IPS-18a (cell line): ENCODE results near the gene SLC35E3.
"Not testable (repeated sequence)": the region's sequence is repeated elsewhere in the genome, so short reads cannot be mapped to it uniquely, and the experiment has no call there.

Experiments
- H3K27ac ChIP-seq: one replicate; pipeline ENCODE4 v1.5.1; 2013; ENCODE audit warnings: low read length
- H3K27me3 ChIP-seq: one replicate; pipeline ENCODE4 v1.6.1; 2013; ENCODE audit warnings: mild to moderate bottlenecking, low read length; ENCODE audit not compliant: control insufficient read depth, insufficient read depth
- H3K36me3 ChIP-seq: one replicate; pipeline ENCODE4 v1.6.1; 2013; ENCODE audit warnings: low read depth, low read length; ENCODE audit not compliant: control insufficient read depth
- H3K4me1 ChIP-seq: one replicate; pipeline ENCODE4 v1.6.1; 2013; ENCODE audit warnings: low read depth, low read length; ENCODE audit not compliant: control insufficient read depth
- H3K4me3 ChIP-seq: one replicate; pipeline ENCODE4 v1.5.1; 2013; ENCODE audit warnings: low read length
- H3K9ac ChIP-seq: one replicate; pipeline ENCODE4 v1.6.1; 2013; ENCODE audit warnings: mild to moderate bottlenecking, low read length, moderate library complexity
- H3K9me3 ChIP-seq: one replicate; pipeline ENCODE4 v1.6.1; 2013; ENCODE audit warnings: low read depth, low read length; ENCODE audit not compliant: control insufficient read depth

The SLC35E3 gene

DNA sequence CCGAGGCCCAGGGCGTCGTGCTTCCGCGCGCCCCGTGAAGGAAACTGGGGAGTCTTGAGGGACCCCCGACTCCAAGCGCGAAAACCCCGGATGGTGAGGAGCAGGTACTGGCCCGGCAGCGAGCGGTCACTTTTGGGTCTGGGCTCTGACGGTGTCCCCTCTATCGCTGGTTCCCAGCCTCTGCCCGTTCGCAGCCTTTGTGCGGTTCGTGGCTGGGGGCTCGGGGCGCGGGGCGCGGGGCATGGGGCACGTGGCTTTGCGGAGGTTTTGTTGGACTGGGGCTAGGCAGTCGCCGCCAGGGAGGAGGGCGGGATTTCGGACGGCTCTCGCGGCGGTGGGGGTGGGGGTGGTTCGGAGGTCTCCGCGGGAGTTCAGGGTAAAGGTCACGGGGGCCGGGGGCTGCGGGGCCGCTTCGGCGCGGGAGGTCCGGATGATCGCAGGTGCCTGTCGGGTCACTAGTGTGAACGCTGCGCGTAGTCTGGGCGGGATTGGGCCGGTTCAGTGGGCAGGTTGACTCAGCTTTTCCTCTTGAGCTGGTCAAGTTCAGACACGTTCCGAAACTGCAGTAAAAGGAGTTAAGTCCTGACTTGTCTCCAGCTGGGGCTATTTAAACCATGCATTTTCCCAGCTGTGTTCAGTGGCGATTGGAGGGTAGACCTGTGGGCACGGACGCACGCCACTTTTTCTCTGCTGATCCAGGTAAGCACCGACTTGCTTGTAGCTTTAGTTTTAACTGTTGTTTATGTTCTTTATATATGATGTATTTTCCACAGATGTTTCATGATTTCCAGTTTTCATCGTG, 62.6 kb downstream of the SLC35E3 start:
- H3K36me3 ChIP-seq: peaks cover 23% of the 10 kb centered on the region
- H3K9ac ChIP-seq: peak overlapping the region; percentile 100
- peak overlapping the region; percentile 76 for H3K4me3 ChIP-seq
- H3K9me3 ChIP-seq: no peaks in the 10 kb centered on the region
- no peaks in the 10 kb centered on the region for H3K27me3 ChIP-seq
- peaks cover 10% of the 10 kb centered on the region for H3K4me1 ChIP-seq
- peak overlapping the region; percentile 98 for H3K27ac ChIP-seq

DNA sequence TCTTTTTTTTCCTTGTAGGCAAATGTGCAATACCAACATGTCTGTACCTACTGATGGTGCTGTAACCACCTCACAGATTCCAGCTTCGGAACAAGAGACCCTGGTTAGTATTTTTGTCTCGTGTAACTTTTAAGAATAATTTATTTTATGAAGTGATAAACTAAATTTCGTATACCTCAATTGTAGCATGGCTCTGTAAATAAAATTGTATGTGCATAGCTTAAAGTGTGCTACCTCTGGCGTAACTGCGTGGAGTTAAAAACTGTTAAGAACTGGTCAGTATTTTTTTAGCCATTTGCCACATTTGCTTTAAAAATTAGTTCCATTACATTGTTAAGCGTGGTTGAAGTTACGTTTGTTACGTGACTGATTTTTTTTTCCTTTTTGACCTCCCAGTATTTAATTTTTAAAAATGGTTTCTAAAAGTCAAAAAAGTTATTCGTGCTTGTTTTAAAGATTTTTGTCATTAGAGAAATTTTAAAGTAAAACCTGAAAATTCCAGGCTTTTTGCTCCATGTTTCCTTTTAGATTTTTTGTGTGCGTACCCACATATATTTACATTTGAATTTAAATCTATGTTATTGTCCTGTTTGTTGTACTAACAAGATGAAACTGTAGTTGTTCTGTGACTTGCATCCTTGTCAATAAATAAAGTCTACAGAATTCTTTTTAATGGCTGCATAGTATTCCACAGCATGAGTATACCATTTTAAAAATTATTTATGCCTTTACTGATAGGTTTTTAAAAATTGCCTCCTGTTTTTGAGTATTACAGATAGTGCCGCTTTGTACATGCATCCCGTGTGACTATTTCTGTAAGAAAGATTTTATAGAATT, 63.4 kb downstream of the SLC35E3 start:
- peaks cover 7% of the 10 kb centered on the region for H3K4me1 ChIP-seq
- peak overlapping the region; percentile 100 for H3K9ac ChIP-seq
- H3K4me3 ChIP-seq: peak overlapping the region; percentile 76
- H3K36me3 ChIP-seq: peaks cover 30% of the 10 kb centered on the region
- no peak overlapping the region for H3K27ac ChIP-seq
- no peaks in the 10 kb centered on the region for H3K27me3 ChIP-seq
- no peaks in the 10 kb centered on the region for H3K9me3 ChIP-seq

DNA sequence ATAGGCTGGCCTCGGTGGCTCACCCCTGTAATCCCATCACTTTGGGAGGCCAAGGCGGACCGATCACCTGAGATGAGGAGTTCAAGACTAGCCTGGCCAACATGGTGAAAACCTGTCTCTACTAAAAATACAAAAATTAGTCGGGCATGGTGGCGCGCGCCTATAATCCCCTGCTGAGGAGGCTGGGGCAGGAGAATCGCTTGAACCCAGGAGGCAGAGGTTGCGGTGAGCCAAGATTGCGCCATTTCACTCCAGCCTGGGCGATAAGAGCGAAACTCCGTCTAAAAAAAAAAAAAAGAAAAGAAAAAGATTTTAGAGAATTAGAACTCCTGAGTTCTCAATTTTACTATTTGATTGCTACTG, 64.0 kb downstream of the SLC35E3 start:
- H3K4me3 ChIP-seq: peak overlapping the region; percentile 76
- H3K36me3 ChIP-seq: peaks cover 36% of the 10 kb centered on the region
- H3K4me1 ChIP-seq, H3K9me3 ChIP-seq, H3K27me3 ChIP-seq, H3K27ac ChIP-seq, H3K9ac ChIP-seq: not testable (repeated sequence)

DNA sequence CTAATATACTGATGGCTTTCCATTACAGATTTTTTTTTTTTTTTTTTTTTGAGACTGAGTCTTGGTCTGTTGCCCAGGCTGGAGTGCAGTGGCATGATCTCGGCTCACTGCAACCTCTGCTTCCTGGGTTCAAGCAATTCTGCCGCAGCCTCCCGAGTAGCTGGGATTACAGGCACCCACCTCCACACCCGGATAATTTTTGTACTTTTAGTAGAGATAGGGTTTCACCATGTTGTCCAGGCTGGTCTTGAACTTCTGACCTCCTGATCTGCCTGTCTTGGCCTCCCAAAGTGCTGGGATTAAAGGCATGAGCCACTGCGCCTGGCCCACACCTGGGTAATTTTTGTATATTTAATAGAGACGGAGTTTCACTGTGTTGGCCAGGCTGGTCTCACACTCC, 65.6 kb downstream of the SLC35E3 start:
- not testable (repeated sequence) for H3K9me3 ChIP-seq, H3K9ac ChIP-seq, H3K4me3 ChIP-seq, H3K27me3 ChIP-seq, H3K4me1 ChIP-seq, H3K27ac ChIP-seq
- peaks cover 51% of the 10 kb centered on the region for H3K36me3 ChIP-seq

DNA sequence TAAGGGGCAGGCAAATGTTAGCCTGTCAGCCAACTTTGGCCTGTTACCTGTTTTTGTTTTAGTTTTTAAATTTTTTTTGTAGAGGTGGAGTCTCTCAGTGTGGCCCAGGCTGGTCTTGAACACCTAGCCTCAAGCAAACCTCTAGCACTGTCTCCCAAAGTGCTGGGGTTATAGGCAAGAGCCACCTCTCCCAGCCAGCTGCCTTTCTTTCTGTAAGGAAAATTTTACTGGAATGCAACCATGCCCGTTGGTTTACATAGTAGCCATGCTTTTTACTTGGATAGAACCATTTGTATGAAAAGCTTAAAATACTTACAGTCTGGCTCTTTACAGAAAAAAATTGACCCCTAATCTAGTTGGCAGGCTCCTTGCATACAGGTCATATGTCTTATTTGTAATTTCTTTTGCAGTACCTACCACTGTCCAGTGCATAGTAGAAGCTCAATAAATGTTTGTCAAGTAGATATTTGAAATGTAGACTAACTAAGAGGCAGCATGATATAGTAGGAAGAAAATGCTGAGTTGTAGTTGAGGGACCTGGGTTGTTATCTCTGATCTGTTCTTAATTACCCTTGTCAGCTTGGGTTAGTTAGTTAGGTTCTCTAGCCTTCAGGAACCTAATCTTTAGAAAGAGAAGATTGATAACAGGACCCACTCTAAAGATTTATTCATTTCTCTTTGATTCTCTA, 66.7 kb downstream of the SLC35E3 start:
- Histone ChIP-seq H3K4me1 (no peaks in the 10 kb centered on the region), H3K27ac (no peak overlapping the region), H3K36me3 (peaks cover 59% of the 10 kb centered on the region), H3K9me3 (no peaks in the 10 kb centered on the region), H3K27me3 (no peaks in the 10 kb centered on the region), H3K9ac (no peak overlapping the region), H3K4me3 (no peak overlapping the region)

DNA sequence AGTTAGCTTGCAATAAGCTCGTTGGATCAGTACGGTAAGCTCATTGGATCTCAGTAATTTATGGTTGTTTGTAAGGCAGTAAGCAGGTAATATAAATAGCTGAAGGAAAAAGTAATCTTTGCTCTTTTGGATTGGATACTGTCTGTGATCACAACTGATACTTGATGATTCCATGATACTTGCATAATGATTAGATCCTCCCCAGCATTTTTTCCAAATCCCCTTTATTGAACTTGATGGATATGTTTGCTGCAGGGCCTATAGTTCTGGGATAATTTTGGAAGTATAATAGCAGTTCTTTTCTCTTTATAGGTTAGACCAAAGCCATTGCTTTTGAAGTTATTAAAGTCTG, 67.2 kb downstream of the SLC35E3 start:
- Histone ChIP-seq H3K9me3 (no peaks in the 10 kb centered on the region), H3K36me3 (peaks cover 64% of the 10 kb centered on the region), H3K27ac (no peak overlapping the region), H3K4me3 (no peak overlapping the region), H3K9ac (no peak overlapping the region), H3K27me3 (no peaks in the 10 kb centered on the region), H3K4me1 (no peaks in the 10 kb centered on the region)

DNA sequence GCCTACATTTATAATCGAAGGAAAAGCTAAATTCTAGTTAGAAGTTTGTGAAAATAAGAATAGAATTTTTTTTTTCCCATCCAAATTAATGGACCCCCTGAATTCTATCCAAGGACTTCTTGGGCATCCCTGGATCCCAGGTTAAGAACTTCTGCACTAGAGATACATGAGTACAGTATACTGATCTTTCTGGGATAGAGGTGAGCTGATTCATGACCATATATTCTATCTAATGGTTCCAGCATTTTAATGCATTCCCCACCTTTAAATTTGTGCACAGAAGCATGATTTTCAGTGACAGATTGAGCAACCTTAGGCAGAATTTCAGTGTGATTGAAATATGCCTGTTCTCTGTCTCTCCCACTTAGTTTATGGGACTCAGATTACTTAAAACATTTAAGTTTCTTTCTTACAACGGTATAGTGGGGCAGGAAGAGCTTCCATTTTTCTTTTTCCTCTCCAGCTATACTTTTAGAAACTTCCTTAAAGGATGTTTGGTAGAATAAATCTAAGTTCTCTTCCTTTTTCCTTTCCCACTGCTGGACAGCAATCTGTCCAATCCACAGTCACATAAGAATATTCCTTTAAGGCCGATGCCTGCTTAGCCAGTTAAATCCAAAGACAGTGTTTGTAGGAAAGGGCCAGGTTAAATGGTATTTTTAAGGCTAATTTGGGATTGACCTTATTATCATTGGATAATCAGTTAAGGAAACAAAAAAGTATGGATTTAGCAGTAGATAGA, 68.7 kb downstream of the SLC35E3 start:
- Histone ChIP-seq H3K4me1 (no peaks in the 10 kb centered on the region), H3K36me3 (peaks cover 72% of the 10 kb centered on the region), H3K4me3 (no peak overlapping the region), H3K27ac (no peak overlapping the region), H3K27me3 (no peaks in the 10 kb centered on the region), H3K9me3 (no peaks in the 10 kb centered on the region), H3K9ac (no peak overlapping the region)

DNA sequence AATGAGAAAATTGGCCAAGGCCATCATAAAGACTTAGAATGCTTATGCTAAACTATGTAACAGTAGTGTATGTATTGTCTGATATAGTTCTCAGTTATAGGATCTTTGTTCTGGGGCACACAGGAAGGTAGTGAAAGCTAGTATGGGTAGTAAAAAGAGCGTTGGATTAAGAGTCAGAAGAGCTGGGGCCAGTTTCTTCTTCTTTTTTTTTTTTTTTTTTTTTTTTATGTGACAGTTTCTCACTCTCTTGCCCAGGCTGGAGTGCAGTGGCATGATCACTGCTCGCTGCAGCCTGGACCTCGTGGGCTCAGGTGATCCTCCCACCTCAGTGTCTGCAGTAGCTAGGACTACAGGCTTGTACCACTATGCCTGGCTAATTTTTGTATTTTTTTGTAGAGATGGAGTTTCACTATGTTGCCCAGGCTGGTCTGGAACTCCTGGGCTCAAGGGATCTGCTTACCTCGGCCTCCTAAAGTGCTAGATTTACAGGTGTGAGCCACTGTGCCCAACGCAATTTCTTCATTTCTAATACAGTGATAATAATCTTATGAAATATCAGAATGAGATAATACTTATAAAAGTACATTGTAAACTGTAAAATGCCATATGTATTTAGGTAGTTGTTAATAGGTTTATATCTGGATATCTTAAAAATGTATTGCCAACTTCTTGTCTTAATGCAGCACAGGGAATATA, 69.4 kb downstream of the SLC35E3 start:
- Histone ChIP-seq H3K27ac (no peak overlapping the region), H3K9me3 (no peaks in the 10 kb centered on the region), H3K9ac (no peak overlapping the region), H3K4me1 (no peaks in the 10 kb centered on the region), H3K27me3 (no peaks in the 10 kb centered on the region), H3K36me3 (peaks cover 74% of the 10 kb centered on the region), H3K4me3 (no peak overlapping the region)

DNA sequence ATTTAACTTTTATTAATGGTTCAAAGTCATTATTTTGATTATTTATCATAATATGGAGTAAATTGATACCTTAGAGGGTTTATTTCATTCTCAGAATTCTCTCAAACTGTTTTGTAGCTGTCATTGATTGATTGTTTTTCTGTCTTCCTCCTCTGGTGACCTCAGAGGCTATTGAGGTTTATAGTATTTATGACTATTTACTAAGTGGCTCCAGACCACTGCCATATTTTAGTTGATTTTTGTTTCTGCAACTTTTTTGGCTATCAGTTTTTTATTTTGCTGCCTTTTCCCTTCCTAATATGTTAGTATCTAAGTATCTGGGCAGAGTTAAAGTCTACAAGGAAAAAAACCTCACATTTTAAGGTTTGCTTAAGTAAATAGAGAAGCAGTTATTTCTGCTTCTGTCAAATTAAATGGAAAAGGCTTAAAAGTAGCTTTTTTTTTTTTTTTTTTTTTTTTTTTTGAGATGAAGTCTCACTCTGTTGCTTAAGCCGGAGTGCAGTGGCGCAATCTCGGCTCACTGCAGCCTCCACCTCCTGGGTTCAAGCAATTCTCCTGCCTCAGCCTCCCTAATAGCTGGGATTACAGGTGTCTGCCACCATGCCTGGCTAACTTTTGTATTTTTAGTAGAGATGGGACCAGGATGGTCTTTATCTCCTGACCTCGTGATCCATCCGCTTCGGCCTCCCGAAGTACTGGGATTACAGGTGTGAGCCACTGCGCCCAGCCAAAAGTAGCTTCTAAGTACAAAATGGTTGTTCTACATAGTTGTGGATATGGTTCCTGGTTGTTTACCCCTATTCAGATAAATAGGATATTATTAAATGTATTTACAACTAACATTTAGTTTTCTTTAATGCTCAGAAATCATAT, 70.2 kb downstream of the SLC35E3 start:
- H3K27me3 ChIP-seq: no peaks in the 10 kb centered on the region
- H3K4me1 ChIP-seq: no peaks in the 10 kb centered on the region
- H3K4me3 ChIP-seq: no peak overlapping the region
- no peak overlapping the region for H3K9ac ChIP-seq
- H3K27ac ChIP-seq: no peak overlapping the region
- H3K9me3 ChIP-seq: no peaks in the 10 kb centered on the region
- peaks cover 81% of the 10 kb centered on the region for H3K36me3 ChIP-seq

DNA sequence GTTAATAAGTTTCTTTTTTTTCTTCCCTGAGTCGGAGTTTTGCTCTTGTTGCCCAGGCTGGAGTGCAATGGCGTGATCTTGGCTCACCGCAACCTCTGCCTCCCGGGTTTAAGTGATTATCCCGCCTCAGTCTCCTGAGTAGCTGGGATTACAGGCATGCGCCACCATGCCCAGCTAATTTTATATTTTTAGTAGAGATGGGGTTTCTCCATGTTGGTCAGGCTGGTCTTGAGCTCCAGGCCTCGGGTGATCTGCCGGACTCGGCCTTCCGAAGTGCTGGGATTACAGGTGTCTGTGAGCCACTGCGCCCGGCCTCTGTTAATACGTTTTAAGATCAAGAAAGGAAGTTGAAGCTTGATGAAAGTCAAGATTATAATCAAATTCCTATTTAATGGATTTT, 73.5 kb downstream of the SLC35E3 start:
- H3K27ac ChIP-seq: not testable (repeated sequence)

More for the DNA sequence above, 73.5 kb downstream of the SLC35E3 start:
- H3K9ac ChIP-seq, H3K4me1 ChIP-seq, H3K9me3 ChIP-seq, H3K27me3 ChIP-seq, H3K4me3 ChIP-seq: not testable (repeated sequence)
- H3K36me3 ChIP-seq: peaks cover 92% of the 10 kb centered on the region
